ENCODE results near the gene SLC22A23. TPM values are rescaled to one million over a fixed set of nuclear protein-coding genes. Genes with fewer than 3 reads are reported as not detected.

SLC22A23 gene
- total RNA-seq, 1 experiment from 2014 or later: 6.8 TPM

GRCh38 chr6:3290931-3291211, 166.0 kb downstream of the SLC22A23 start:
- Histone ChIP-seq H3K4me1 (ENCODE audit: insufficient read depth, low read length) (no peaks in the 10 kb centered on the region), H3K23me2 (ENCODE audit: insufficient read length, low read depth, low read length, poor library complexity, severe bottlenecking) (no peaks in the 10 kb centered on the region), H3K56ac (ENCODE audit: insufficient read length, low read depth, low read length) (no peak overlapping the region), H2BK15ac (ENCODE audit: low read depth, low read length) (no peak overlapping the region), H3K27ac (ENCODE audit: insufficient read length, low read depth, low read length) (no peak overlapping the region), H2BK5ac (ENCODE audit: insufficient read length, low read length) (no peak overlapping the region), H3K27me3 (ENCODE audit: insufficient read depth, low read length) (no peaks in the 10 kb centered on the region), H3K9ac (ENCODE audit: extremely low read depth, insufficient read length, low read length) (no peak overlapping the region), H2AK5ac (ENCODE audit: insufficient read length, low read length) (no peak overlapping the region), H2BK120ac (ENCODE audit: low read depth, low read length, poor library complexity, severe bottlenecking) (no peak overlapping the region), H4K91ac (ENCODE audit: insufficient read length, low read depth, low read length) (no peak overlapping the region), H3K4ac (ENCODE audit: low read depth, low read length) (no peak overlapping the region), H3K18ac (ENCODE audit: insufficient read length, low read depth, low read length) (no peak overlapping the region), H4K5ac (ENCODE audit: insufficient read length, low read depth, low read length) (no peak overlapping the region), H2AFZ (ENCODE audit: low read length) (no peak overlapping the region), H2BK12ac (ENCODE audit: insufficient read length, low read depth, low read length) (no peak overlapping the region), H4K8ac (replicated peaks; ENCODE audit: insufficient read length, low read depth, low read length) (no peak overlapping the region), H2BK20ac (ENCODE audit: low read depth, low read length, poor library complexity, severe bottlenecking) (no peak overlapping the region), H3K4me2 (ENCODE audit: insufficient read depth, insufficient read length, low read length) (no peak overlapping the region), H4K20me1 (ENCODE audit: control insufficient read depth, insufficient read depth, insufficient read length) (no peaks in the 10 kb centered on the region), H3K23ac (ENCODE audit: insufficient read length, low read depth, low read length) (no peak overlapping the region), H3K79me2 (ENCODE audit: insufficient read depth, low read length) (no peaks in the 10 kb centered on the region), H3K14ac (ENCODE audit: insufficient read depth, low read length) (no peak overlapping the region), H3K79me1 (ENCODE audit: insufficient read depth, low read depth, low read length, poor library complexity, severe bottlenecking) (no peaks in the 10 kb centered on the region), H3T11ph (ENCODE audit: low read length) (no peak overlapping the region), H3K9me3 (ENCODE audit: control insufficient read depth, low read depth, low read length) (no peaks in the 10 kb centered on the region)
- DNase-seq: no peak
- Mint-ChIP-seq H3K27ac (no peak overlapping the region), H3K27me3 (ENCODE audit: low read depth) (no peaks in the 10 kb centered on the region), H3K36me3 (ENCODE audit: insufficient read depth in 1 of 3, low read depth in 3 of 3) (peaks cover 15 to 40% (median 19%) of the 10 kb centered on the region in 3 experiments), H3K4me1 (peaks cover 14 to 16% of the 10 kb centered on the region in 2 experiments), H3K4me3 (no peak overlapping the region), H3K9me3 (no peaks in the 10 kb centered on the region)
- TF ChIP-seq, protein P1, sequence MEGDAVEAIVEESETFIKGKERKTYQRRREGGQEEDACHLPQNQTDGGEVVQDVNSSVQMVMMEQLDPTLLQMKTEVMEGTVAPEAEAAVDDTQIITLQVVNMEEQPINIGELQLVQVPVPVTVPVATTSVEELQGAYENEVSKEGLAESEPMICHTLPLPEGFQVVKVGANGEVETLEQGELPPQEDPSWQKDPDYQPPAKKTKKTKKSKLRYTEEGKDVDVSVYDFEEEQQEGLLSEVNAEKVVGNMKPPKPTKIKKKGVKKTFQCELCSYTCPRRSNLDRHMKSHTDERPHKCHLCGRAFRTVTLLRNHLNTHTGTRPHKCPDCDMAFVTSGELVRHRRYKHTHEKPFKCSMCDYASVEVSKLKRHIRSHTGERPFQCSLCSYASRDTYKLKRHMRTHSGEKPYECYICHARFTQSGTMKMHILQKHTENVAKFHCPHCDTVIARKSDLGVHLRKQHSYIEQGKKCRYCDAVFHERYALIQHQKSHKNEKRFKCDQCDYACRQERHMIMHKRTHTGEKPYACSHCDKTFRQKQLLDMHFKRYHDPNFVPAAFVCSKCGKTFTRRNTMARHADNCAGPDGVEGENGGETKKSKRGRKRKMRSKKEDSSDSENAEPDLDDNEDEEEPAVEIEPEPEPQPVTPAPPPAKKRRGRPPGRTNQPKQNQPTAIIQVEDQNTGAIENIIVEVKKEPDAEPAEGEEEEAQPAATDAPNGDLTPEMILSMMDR (conservative IDR thresholded peaks at IDR 0.05): no peak
- no CpG with 5 or more reads among the region's 11 CpGs for WGBS (ENCODE audit: extremely low coverage, insufficient read length, low lambda C conversion rate)
